Stimulated activated CD4-positive, alpha-beta T cell treated with anti-CD3 and anti-CD28 coated beads, TNF-alpha, amount 100 ng/mL, for 48 hours (primary cell): Measurements from ENCODE around the gene OPHN1.

Experiments
- DNase-seq, 3 donors: peaks; one replicate each; pipeline ENCODE4 v3.0.0-alpha.2; 2020; ENCODE audit warnings: low read depth in 3 of 3

OPHN1 gene

GRCh38 chrX:68433155-68433980 is at the start of gene OPHN1:
Gene OPHN1 (minus strand): TSS chrX:68433495. CDS start chrX:68433020, 475 bp downstream.
- peak in 1 of 3 donors; percentile 5 for DNase-seq

- DNase-seq: no peak
These were observed 47.7 kb upstream of the OPHN1 start for GRCh38 chrX:68480969-68481368.

- no peak for DNase-seq
These were observed 31.5 kb upstream of the OPHN1 start for GRCh38 chrX:68464796-68465195.

- no peak for DNase-seq
These were observed 30.6 kb upstream of the OPHN1 start for GRCh38 chrX:68463880-68464279.

- peak in 1 of 3 donors; percentile 12 for DNase-seq
These were observed 29.4 kb upstream of the OPHN1 start for GRCh38 chrX:68462653-68463052.

GRCh38 chrX:68462197-68462596 is 28.9 kb upstream of the OPHN1 start:
- no peak for DNase-seq

GRCh38 chrX:68461576-68461975 is 28.3 kb upstream of the OPHN1 start:
- DNase-seq: no peak

- DNase-seq: no peak
These were observed 27.8 kb upstream of the OPHN1 start for GRCh38 chrX:68461093-68461492.

GRCh38 chrX:68455151-68455510 is 21.8 kb upstream of the OPHN1 start:
- DNase-seq: no peak

GRCh38 chrX:68454476-68455150 is 21.3 kb upstream of the OPHN1 start:
- no peak for DNase-seq

GRCh38 chrX:68451720-68452119 is 18.4 kb upstream of the OPHN1 start:
- DNase-seq: no peak

- no peak for DNase-seq
These were observed 10.0 kb upstream of the OPHN1 start for GRCh38 chrX:68443155-68443868.

- DNase-seq: no peak
These were observed 7.6 kb upstream of the OPHN1 start for GRCh38 chrX:68440940-68441339.

- no peak for DNase-seq
These were observed 7.1 kb upstream of the OPHN1 start for GRCh38 chrX:68440442-68440841.

- DNase-seq: no peak
These were observed 6.0 kb upstream of the OPHN1 start for GRCh38 chrX:68439341-68439740.

- no peak for DNase-seq
These were observed 5.3 kb upstream of the OPHN1 start for GRCh38 chrX:68438575-68438974.

GRCh38 chrX:68433981-68434299 is 645 bp upstream of the OPHN1 start:
- DNase-seq: no peak

GRCh38 chrX:68432648-68433047 is 647 bp downstream of the OPHN1 start:
- DNase-seq: no peak

GRCh38 chrX:68431836-68432235 is 1.5 kb downstream of the OPHN1 start:
- no peak for DNase-seq

GRCh38 chrX:68429216-68429615 is 4.1 kb downstream of the OPHN1 start:
- no peak for DNase-seq

- no peak for DNase-seq
These were observed 4.9 kb downstream of the OPHN1 start for GRCh38 chrX:68428431-68428830.

GRCh38 chrX:68424719-68425118 is 8.6 kb downstream of the OPHN1 start:
- no peak for DNase-seq

- no peak for DNase-seq
These were observed 10.8 kb downstream of the OPHN1 start for GRCh38 chrX:68422478-68422877.
